ENCODE results near the gene PSMC1.
"Not testable (repeated sequence)": the region's sequence is repeated elsewhere in the genome, so short reads cannot be mapped to it uniquely, and the experiment has no call there.

The PSMC1 gene

GRCh38 chr14:90256354-90257131, at the start of gene PSMC1:
Gene PSMC1, plus strand, starts transcription at chr14:90256553. Its CDS starts 45 bp downstream, at chr14:90256598.
- peak; percentile 68 to 71 for DNase-seq (ENCODE audit: low read depth in 2 of 2)

DNA sequence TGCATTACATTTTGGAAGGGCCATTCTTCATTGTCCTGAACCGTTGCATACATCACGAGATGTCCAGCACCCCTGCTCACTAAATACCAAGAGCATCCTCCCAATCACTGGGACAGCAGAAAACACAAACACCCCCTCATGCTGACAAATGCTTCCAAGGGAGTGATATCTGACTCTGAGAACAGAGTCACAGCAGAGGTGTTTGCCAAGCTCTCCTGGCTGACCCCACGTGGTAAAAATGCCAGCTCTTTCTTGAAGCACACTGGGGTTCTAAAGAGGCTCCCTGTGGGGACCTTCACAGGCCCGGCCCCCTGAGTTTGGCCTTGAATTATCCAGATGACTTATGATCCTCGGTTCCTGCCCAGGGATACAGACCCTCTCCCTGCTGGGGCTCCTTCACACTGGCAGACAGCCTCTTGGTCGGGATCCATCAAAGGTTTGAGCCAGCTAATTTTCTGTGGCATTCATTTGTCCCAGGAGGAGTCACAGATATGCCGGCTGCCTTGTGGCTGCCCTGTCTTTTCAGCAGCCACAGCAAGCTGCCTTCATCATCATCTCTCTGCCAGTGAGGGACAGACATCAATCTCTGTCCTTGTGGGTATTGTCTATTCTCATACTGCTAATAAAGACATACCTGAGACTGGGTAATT, 43.1 kb upstream of the PSMC1 start:
- no peak for DNase-seq (ENCODE audit: low read depth in 2 of 2)

DNA sequence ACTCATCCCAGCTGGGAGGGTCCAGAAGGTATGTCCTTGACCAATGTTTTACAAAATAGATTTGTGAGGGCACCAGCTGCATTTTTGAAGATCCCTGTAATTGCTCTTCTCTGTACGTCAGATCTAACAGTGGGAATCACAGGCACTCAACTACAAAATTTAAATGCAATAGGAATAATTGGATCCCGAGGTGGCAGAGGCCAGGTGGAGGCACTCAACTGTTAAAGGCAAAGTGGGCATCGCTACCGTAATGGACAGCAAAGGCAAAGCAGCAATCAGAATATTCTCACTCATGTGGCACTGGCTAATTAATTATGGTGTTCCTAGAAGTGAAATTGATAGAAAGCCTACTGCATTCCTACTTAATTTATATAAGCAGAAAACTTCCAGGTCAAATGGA, 27.9 kb upstream of the PSMC1 start:
- no peak for DNase-seq (ENCODE audit: low read depth in 2 of 2)

DNA sequence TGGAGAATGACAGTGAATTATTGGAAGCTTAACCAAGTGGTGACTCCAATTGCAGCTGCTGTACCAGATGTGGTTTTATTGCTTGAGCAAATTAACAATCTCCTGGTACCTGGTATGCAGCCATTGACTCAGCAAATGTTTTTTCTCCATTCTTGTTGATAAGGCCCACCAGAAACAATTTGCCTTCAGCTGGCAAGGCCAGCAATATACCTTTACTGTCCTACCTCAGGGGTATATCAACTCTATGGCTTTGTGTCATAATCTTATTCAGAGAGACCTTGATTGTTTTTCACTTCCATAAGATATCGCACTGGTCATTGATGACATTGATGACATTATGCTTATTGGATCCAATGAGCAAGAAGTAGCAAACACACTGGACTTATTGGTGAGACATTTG, 26.4 kb upstream of the PSMC1 start:
- DNase-seq (ENCODE audit: low read depth in 2 of 2) = not testable (repeated sequence)

DNA sequence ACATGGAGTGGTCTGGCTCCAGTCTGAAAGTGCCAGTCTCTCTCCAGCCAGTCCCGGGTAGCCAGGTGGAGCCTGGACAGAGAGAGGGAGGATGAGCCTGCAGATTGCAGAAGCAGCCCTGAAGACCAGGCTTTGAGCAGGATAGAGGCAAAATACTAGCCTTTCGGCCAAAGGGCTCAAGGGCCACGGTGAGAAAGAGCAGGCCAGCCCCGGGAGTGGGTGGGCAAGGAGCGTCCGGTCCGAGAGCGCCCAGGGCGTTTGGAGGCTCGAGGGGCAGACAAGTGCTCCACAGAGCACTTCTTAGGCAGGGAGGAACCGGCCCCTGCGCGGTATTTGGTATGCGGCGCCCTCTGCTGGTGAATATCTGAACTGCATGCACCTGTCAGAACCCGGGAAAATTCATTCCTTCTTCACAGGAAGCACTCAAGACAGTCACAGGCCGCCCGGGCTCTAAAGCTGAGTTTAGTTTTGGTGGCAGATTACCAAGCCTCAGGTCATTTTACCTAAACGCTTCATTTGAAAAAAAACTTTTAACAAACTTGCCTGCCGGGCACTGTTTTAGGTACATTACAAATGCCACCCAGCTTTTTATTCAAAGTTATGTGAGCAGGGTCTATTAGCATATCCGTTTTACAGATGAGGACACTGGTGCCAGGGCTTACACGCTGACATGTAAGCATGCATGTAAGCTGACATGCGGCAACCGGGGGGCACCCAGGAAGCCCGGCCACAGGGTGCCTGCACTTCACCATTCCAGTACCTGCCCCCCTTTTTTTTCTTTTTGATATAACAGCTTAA, 21.0 kb upstream of the PSMC1 start:
- peak in 1 of 2 donors; percentile 53 for DNase-seq (ENCODE audit: low read depth in 2 of 2)

- no peak for DNase-seq (ENCODE audit: low read depth in 2 of 2)
These were observed 17.2 kb upstream of the PSMC1 start for GRCh38 chr14:90239139-90239538.

DNA sequence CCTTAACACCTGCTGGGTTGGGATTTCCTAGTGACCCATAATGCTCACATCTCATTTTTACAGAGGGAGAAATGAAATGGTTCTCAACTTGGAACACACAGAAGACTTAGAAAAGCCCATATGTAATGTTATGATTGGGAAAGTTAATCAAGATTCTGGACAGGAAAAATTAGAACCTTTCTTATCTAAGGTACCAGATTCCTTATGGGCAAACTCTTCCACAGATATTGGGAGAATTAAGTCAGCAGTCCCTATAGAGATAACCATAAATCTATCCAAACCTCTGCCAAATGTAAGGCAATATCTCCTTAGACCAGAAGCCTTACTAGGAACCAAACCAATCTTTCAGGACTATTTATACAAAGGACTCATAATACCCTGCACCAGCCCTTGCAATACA, 13.9 kb upstream of the PSMC1 start:
- DNase-seq (ENCODE audit: low read depth in 2 of 2) = no peak

- DNase-seq (ENCODE audit: low read depth in 2 of 2) = no peak
These were observed 9.4 kb upstream of the PSMC1 start for GRCh38 chr14:90246936-90247335.

- DNase-seq (ENCODE audit: low read depth in 2 of 2) = not testable (repeated sequence)
These were observed 8.9 kb upstream of the PSMC1 start for GRCh38 chr14:90247441-90247840.

GRCh38 chr14:90248594-90248993, 7.8 kb upstream of the PSMC1 start:
- no peak for DNase-seq (ENCODE audit: low read depth in 2 of 2)

- no peak for DNase-seq (ENCODE audit: low read depth in 2 of 2)
These were observed 2.5 kb upstream of the PSMC1 start for GRCh38 chr14:90253826-90254225.

DNA sequence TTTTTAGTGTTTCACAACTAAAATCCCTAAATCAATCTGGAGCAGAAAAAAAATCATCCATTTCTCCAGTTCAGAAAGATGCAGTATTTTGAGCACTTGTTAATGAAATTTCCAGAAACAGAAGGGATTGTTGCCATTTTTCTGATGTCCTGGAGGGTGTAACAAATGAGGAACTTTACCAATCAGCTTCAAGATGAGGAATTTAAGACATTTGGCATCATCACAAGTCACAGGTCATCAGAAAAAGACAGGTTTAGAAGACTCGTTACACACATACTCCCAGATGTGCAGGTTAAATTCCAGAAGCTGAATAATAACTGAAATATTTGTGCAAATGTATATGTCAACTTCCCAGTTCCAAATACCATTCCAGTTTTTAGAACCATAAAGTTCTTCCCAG, 482 bp upstream of the PSMC1 start:
- no peak for DNase-seq (ENCODE audit: low read depth in 2 of 2)

- no peak for DNase-seq (ENCODE audit: low read depth in 2 of 2)
These were observed 7.5 kb downstream of the PSMC1 start for GRCh38 chr14:90263748-90264449.

DNA sequence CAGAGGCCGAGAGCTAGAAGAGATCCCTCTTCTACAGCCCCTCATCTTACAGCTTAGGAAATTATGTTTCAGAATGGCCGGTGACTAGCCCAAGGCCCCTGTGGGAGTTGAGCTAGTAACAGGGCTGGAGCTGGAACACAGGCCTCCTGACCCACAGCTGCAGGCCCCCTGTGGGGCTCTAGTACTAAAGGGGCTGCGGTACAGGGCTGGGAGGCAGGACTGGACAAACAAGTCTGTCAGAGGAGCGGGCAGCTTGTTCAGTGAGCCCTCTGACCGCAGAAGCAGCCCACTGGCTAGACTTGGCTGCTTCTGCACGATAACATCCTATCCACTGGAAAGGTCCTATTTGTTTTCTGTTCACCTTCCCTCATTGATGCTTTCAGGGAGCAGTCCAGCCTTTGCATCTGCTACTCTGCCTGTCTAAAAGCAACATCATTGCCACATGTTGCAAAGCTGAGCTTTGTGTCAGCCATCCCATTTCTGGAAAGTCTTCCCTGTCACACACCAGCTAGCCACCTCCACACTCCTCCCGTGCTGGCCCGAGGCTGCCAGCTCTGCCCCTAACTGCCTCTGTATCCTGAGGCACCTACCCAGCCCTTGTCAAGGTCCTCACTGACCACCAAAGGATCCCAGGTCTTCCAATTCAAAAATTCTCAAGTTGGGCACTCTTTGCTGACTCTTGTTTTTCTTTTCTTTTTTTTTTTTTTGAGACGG, 10.2 kb downstream of the PSMC1 start:
- DNase-seq (ENCODE audit: low read depth in 2 of 2) = no peak

- no peak for DNase-seq (ENCODE audit: low read depth in 2 of 2)
These were observed 12.1 kb downstream of the PSMC1 start for GRCh38 chr14:90268420-90268819.

DNA sequence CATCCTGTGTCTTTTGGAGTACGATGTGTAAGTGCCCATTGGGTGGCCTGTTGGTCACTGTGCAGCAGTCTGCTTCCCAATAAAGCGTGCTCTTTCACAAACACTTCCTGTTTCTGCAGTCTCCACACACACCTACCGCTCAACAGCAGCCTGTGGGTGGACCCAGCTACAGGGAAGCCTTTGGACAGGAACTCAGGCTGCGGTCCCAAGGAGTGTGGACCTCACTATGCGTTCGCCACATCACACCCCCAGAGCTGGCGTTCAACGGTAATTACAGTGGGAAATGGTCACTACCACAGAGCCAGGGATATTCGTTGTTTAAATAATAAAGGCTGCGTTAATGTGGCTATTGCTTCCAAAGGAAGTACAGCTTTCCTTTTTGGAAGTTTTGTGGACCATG, 16.2 kb downstream of the PSMC1 start:
- no peak for DNase-seq (ENCODE audit: low read depth in 2 of 2)

- no peak for DNase-seq (ENCODE audit: low read depth in 2 of 2)
These were observed 17.2 kb downstream of the PSMC1 start for GRCh38 chr14:90273532-90273931.

DNA sequence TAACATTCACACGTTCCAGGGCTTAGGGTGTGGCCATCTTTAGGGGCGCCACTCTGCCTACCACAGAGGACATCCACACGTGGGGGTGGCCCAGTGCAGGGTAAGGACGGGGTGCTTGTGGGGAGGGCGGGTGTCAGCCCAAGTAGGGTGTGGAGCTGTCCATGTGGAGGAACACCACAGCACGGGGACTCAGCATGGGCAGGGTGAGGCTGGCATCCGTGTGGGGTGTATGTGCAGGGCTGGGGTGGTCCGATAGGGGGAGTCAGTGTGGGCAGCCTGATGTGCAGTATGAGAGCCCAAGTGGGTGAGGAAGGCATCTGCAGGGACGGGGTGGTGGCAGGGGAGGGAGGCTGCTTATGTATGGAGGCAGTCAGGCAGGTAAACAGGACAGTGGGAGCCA, 17.7 kb downstream of the PSMC1 start:
- DNase-seq (ENCODE audit: low read depth in 2 of 2) = no peak

DNA sequence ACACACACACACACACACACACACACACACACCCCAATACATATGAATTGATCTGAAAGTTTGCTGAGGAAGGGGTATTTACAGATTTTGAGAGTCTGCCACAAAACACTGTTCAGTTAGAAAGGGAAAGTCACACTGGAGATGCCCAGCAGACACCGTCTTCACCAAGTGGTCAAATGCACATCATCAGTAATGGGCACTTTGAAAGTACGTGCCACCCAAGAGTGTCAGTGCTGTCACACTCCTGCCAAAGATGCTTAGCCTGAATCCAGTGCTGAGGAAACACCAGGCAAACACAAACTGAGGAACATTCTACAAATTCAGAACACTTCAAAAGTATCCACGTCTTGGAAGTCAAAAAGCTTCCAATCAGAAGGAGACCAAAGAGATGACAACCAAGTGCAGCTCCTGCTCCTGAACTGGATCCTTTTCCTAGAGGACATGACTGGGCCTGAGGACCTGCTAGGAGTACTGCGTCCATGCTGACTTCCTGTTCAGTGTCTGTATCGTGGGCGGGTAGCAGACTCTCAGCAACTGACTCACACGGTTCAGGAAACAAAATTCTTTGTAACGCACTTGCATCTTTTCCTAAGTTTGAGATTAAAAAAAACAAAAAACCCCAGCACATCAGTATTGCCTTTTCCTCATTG, 18.6 kb downstream of the PSMC1 start:
- DNase-seq (ENCODE audit: low read depth in 2 of 2) = no peak

- DNase-seq (ENCODE audit: low read depth in 2 of 2) = no peak
These were observed 19.1 kb downstream of the PSMC1 start for GRCh38 chr14:90275458-90275814.

GRCh38 chr14:90275820-90276219, 19.5 kb downstream of the PSMC1 start:
- DNase-seq (ENCODE audit: low read depth in 2 of 2) = no peak
